HG03025 (cell line): ENCODE results near the gene GRHL3.

Source experiments
- ATAC-seq: cut with Tn5 transposase; IDR thresholded peaks from one replicate; pipeline ENCODE4 v1.9.1; 2021; ENCODE audit warnings: mild to moderate bottlenecking, moderate library complexity; ENCODE audit not compliant: unreplicated experiment, low FRiP score

Gene GRHL3

DNA sequence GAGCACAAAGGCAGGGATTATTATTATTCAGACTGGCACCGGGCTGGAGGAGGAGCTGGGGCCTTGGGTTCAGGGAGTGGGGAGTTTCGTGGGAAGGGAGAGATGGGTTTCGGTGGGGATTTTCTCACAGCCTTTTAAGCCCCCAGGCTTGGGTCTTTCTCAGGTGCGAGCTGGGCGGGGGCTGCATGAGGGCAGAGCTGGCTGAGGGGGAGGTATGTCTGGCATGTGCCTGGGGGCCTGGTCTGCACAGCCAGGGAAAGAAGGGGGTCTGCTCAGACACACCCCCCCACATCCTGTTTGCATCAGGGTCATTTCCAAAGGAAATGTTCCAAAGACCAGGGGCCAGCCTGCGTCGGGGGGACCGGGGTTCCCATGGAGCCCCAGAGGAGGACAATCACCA, 21.6 kb downstream of the GRHL3 start:
- ATAC-seq, result no peak

DNA sequence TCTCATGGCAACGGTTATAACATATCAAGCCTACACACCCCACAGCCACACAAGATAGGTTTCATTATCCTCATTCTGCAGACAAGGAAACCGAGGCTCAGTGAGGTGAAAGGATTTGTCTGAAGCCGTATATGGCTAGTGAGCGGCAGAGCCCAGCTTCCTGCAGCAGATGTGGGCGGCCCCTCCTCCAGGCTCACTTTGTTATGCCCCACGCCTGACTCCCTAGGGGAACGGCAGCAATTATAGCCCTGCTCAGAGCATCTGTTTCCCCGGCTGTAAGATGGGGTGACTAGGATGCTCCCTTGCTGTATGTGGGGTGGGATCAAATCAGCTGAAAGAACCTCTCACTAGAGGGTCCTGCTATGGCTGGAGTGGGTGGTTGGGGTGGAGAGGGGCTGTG, 22.1 kb downstream of the GRHL3 start:
- ATAC-seq, result no peak

DNA sequence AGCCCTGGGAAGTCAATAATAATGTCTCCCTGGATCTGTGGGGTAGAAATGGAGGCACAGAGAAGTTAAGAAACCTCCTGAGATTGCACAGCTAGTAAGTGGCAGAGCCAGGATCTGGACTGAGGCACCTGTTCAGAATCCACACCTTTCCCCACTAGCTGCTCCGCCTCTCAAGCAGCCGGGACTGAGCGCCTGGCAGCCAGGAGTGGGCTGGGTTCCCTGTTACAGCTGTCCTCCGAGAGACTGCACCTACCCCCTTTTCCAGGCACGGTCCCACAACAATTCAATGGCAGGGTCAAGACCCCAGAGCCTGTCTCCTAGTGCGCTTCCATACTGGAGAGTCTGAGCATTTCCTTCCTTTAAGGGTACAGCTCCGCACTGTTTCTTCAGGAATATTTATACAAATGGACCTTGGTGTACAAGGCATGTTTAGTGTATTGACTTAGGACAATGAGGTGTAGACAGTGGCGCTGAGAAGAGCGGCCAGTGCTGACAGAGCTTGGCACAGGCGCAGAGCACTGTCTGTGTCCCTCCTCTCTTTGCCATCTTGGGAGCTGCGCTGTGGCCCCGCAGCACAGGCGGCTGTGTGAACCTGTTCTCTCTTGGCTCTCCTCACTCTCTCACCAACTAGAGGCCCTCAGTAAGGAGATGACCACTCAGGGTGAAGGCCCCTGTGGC, 24.4 kb downstream of the GRHL3 start:
- ATAC-seq, result no peak

DNA sequence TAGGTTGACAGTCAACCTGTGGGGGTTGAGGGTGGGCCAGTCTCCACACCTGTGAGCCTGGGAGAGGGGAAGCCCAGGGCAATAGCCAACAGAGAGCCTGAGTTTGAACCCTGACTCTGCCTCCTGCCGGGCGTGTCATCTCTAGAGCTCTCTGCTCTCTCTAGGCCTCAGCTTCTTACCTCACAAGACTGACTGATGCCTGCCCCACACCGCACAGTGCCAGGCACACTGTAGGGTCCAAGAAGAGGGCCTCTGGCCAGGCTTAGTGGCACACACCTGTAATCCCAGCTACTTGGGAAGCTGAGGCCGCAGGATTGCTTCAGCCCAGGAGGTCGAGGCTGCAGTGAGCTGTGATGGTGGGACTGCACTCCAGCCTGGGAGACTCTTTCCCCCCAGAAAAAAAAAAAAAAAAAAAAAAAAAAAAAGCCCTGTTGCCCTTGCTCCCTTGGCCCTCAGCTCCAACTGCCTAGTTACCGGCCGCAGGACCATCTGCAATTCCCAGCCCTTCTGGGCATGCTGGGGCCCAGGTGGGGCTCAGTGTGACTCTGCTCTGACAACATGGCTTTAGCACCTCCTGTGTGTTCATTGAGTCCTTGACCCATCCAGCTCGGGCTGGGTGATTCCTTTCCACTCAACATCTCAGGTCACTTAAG, 25.1 kb downstream of the GRHL3 start:
- ATAC-seq, result no peak

DNA sequence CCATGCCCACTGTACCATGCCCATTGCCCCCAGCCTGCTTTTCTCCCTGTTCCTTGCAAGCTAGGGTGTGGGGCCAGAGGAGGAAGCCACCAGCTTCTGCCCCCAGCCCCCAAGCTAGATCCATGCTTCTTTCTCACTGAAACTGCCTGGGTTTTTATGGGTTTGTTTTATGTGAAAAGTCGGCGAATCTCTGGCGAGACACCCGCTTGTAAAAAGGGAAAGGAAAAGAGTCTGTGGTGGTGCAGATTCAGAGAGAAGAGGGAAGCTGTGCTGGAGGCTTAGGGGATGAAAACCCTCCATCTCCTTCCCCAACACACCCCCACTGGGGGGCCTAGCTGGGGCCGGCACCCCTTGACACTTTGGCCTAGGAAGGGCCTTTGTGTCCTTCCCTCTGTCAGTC, 26.2 kb downstream of the GRHL3 start:
- ATAC-seq, result no peak

DNA sequence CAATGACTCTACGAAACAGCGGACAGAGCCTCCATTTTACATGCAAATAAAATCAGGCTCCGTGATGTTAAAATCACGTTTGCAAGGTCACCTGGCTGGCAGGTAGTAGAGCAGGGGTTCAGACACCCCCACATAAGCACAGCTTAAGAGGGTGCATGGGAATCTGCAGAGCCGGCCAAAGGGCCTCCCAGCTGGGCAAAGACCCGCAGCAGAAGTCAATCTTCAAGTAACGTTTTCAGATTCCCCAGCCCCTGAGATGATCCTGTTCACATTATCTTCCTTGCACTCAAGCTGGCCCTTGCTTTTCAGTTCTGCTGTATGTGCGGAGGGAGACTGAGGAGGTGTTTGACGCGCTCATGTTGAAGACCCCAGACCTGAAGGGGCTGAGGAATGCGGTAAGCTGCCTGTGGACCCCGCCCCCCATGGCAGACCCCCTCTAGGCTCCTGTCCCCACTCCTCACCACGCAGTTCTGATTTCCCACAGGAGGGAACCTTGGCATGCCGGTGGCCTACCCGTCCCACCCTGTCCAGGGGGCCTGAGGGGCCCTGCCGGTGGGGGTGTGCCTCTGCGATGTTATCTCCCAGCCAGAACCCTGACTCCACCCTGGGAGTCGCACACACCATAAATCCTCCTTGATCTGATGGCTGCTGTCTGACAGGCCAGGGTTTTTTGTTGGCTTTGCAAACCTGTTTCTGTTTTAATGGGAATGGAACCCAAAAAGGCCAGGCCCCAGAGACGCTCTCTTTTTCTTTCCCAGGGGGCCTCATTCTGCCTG, 28.2 kb downstream of the GRHL3 start:
- ATAC-seq, result no peak

DNA sequence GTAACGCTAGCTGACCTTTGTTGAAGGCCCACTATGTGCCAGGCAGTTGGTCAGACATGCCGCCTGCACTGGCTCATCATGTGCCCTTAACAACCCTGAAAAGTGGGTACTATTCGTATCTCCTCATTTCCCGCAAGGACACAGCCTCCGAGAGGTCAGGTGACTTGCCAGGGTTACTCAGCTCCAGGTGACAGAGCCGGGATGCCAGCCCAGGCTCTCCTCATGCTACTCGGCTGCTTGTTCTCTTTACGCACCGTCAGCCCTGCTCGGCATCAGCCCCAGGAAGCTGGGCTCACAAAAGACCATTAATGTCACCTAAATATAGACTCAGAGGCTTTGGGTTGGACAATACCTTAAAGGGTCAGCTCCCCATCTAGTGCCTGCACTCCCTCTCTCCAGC, 29.0 kb downstream of the GRHL3 start:
- no peak for ATAC-seq

DNA sequence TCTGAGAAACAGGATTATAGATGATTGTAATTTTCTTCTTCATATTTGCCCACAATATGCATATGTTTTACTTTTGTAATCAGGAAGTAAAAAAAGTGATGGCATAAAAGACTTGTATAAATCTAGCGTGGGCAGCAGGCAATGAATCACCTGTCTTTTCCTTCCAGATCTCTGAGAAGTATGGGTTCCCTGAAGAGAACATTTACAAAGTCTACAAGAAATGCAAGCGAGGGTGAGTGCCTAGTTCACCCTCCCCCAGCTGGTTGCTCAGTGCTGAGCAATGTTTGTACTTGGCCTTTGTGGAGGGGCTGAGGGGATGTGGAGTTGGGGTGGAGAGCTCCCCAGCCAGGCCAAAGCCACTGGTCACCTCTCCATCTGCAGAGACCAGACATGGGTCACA, 30.7 kb downstream of the GRHL3 start:
- ATAC-seq, result no peak

DNA sequence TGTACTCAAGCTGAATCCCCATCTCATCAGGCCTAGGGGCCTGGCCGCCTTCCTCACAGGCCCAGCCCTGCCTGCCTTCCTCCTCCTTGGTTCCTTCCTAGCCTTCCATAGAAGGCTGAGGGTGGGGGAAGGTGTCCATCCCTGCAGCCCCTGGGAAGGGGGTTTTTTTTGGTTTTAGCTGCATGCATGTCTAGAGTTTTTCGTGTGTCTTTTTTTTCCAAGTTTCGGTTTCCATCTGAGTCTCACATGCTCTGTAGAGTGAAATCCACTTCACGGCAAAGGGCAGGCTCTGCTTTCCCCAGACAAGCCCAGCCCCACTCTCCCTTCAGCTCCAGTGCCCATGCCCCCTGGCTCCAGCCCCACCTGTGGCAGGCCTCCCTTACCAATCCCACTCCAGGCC, 32.1 kb downstream of the GRHL3 start:
- no peak for ATAC-seq

DNA sequence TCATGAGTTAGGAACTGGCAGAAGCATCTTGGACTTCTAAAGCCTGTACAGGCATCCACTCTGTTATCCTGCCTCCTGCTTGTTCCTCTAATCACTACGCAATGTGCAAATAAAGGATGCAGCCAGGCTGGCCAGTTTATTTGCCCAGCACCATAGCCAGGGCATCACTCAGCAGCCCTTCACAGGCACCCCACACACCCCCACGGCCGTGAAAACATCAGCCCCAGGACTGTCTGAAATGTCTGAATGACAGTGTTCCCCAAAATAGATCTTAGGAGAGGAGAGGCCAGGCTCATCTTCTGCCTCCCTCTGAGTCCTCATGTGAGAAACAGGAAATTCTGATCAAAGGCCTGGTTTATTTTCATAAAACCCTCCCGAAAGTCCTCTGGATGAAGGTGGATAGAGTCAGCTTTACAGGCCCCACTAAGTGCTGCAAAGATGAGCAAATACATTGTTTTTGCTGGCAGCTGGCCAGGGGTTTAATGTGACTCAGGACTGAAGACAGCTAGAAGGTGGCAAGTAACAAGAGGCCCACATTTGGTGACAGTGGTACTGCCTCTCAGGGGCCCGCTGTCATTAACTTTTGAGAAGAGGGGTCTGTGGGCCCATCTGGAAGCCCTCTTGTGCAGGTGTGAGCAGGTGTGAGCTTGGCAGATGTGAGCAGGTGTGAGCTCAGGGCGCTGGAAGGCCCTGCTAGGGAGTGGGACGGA, 32.9 kb downstream of the GRHL3 start:
- no peak for ATAC-seq

DNA sequence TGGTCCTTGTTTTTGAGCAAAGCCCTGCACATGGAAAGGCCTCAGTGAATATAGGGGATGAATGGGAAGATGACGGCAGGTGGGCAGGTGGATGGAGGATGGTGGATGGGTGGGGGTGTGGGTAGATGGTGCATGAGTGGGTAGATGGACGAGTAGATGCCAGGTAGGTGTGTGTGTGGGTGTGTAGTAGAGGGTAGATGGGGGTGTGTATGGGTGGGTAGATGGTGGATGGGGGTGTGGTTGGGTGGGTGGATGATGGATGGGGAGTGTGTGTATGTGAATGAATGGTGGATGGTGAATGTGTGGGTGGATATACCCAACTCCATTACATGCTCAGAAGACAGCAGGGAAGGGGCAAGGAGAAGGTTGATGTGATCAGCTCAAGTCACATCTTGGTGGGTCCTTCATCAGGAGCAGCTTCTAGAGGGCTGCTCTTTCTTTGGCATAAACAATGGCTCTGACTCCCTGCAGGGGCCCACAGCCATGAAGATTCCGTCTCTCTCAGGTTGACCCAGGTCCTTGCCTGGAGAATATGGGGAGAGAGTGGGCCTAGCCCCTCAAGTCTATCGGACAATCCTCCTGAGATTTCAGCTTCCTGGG, 34.2 kb downstream of the GRHL3 start:
- ATAC-seq, result no peak

DNA sequence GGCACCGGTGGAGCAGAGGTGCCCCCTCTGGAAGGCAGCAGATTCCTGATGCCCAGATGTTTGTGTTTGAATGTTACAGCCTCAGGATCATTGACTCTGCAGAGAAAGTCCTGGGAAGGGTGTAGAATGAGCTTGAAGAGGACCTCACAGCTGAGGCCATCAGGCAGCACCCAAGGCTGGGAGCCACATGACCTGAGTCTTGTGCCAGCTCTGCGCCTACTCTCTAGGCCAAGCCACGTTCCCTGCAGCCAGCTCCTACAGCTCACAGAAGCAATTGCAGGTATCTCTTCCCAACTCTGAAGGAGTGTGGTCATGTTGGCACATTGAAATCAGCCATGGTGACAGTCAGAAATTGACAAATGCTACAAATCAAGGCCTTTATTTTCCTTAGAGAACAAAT, 36.3 kb downstream of the GRHL3 start:
- ATAC-seq, result no peak

DNA sequence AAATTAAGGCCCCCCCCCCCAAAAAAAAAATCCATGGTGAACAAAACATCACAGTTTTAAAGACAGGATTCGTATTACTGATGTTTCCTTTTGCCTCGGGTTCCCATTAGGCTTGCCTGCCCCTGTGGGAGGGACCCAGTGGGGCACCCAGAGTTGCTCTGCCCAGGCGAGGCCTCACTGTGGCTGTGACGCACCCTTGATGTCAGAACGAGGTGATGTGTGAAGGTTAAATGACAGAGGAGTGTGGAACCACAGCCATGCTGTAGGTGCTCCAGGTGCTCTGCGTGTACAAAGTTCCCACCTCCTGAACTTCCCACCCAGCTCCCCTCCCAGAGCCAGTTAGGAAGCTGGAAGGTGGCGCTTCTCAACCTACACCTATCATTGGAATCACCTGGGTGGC, 37.9 kb downstream of the GRHL3 start:
- no peak for ATAC-seq

DNA sequence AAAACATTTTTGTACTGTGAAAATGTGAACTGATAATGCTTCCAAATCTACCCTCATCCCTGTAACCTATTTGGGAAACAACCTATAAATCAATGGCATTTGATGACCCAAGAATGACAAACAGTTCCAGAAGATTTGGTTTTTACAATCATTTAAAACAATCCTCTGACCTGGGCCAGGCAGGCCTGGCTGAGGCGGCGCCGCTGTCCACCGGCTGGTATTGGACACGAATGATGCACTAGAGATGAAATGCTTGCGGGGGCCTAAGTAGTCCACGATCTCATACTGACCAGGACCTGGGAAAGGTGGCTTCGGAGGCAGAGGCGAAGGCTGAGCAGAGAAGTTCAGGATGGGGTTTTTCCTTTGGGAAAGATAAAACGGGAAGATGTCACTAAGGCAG, 41.5 kb downstream of the GRHL3 start:
- no peak for ATAC-seq

DNA sequence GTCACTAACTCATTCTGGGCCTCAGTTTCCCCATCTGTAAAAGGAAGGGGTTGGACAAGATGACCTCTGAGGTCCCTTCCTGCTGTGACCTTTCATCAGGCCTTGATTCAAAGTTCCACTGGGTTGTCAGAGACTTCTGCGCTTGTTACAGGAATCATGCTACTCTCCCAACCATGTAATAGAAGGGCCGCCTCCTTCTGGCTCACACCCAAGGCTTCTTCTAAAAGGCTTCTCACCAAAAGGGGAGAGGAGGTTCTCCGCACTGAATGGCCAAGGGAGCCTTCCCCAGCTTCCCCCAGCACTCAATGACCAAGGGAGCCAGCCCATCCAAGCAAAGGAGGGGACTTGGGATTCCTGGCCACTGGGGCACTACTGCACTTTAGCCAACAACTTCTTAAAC, 42.7 kb downstream of the GRHL3 start:
- no peak for ATAC-seq

DNA sequence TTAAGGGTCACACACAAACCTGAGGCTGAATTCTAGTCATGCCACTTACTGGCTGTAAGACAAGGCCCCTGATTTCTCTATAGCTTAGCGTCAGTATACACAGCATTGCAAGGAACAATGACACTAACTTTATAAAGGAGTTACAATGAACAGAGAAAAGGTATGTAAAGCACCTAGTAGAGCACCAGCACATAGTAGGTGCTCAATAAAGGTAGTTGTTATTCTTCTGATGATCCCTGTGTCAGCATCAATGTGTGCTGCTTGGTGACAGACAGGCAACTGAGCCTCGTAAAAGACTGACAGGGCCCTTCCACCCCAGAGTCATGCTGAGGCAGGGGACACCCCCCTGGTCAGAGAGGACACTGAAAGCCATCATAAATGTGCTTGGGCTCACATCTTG, 43.2 kb downstream of the GRHL3 start:
- no peak for ATAC-seq

DNA sequence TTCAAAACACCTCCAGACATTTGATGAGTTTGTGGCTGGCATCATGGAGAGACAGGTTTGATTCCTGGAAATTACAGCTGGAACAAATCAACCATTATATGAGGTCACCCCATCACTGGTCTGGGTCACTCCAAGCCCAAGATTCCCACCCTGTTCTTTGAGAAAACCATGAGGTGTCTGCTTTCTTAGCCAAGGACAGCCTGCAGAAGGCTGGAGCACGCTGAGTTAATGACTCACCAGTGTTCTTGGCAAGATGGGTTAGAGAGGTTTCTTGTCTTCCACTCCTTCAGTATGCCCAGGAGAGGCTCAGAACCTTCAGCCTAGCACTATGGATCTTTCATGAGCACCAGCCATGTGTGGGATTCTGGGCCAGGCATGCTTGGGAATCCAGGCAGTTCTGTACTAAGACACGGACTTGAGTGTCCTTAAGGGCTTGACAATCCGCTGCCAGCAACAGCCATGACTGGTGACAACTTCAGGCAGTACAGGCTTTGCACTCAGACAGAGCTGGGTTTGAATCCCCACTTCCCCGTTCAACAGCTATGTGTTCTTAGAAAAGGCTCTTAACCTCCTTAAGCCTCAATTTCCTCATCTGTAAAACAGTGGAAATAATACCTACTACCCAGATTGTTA, 43.9 kb downstream of the GRHL3 start:
- no peak for ATAC-seq

DNA sequence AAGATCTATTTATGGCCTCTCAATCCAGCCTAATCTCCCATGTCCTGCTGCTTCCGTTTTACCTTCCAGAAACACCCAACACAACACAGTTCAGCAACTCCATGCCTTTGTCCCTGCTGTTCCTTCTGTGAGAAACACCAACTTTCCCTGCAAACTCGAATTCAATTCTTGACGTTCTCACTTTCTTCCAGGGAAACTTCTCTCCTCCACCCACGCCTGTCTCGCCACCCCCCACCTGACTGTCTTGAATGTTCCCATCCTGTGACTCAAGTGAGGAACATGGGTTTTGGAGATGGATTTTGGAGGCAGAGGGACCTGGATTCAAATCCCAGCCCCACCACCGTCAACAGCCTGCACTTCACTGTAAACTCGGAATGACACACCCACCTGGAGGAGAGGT, 44.8 kb downstream of the GRHL3 start:
- no peak for ATAC-seq

DNA sequence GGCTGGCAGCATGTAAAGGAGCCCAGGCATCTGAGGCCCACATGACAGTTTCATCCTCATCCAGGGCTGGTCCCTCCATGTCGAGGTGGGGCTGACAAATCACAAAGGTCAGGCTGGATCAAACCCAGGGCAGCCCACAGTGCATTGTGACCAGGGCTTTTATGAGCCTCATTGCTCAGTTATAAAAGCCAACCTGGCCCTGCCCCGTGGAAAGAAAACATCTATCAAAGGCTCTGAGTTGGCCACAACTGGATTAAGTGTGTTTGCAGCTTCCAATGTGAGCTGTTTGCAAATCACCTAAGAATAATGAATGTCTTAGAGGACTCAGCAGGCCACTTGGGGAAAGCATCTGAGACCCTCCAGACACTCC, 45.4 kb downstream of the GRHL3 start:
- no peak for ATAC-seq

DNA sequence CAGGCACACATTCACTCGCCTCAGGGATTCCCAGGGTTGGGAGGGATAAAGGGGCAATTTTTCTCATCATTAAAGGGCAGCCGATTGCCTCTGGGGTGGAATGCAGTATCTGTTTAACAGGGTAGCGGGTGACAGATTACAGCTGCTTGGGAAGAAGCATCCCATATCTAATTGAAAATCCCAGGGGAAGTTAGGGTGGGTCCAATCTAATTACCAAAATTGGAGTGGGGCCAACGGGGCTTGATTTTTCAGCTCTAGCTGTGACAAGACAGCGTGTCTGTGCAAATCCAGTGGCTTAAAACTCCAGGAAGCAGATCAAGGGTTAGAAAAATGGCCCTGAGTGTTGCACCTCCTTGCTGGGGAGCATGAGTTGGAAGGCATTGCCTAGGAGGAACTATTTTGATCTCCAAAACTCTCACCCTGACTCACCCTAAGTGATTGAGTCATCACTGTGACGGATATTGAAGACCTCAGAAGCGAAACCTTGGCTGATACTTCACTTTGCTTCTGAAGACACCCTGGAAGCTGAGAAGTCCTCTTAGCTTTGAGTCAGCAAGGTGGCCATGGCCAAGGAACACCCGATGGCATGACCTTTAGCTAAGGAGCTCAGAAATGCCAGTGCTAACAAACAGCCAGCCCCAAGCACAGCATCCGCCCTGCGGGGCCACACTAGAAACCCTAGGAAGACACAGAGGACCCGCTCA, 46.0 kb downstream of the GRHL3 start:
- ATAC-seq, result no peak
